Activated T-helper 1 cell treated with anti-CD3 and anti-CD28 coated beads, Interleukin-12 subunit alpha, Interleukin-12 subunit beta, Interleukin-2, Interleukin-4 antibody, amounts not matched to agents 30 ng/mL and 10 ng/mL and 1 ng/mL, durations not matched to agents 14 hours and 24 hours and 36 hours (primary cell): ENCODE data around the gene PTGES2. TPM values are rescaled to one million over a fixed set of nuclear protein-coding genes. Genes with fewer than 3 reads are reported as not detected.
"Not testable (repeated sequence)": the region's sequence is repeated elsewhere in the genome, so short reads cannot be mapped to it uniquely, and the experiment has no call there.

ENCODE experiments used
- DNase-seq: peaks from one replicate; pipeline ENCODE4 v3.0.0; 2021; ENCODE audit warnings: low spot score
- H3K27ac Mint-ChIP-seq: one replicate; pipeline ENCODE4 v1.8.0; 2021; ENCODE audit warnings: mild to moderate bottlenecking, mixed read lengths
- H3K27me3 Mint-ChIP-seq: one replicate; pipeline ENCODE4 v1.8.0; 2022; ENCODE audit warnings: mild to moderate bottlenecking, moderate library complexity, mixed read lengths; ENCODE audit not compliant: insufficient read depth
- H3K36me3 Mint-ChIP-seq: one replicate; pipeline ENCODE4 v1.8.0; 2021; ENCODE audit warnings: low read depth, mixed read lengths
- H3K4me1 Mint-ChIP-seq: one replicate; pipeline ENCODE4 v1.8.0; 2021; ENCODE audit warnings: low read depth, mixed read lengths
- H3K4me3 Mint-ChIP-seq: one replicate; pipeline ENCODE4 v1.8.0; 2021; ENCODE audit warnings: mild to moderate bottlenecking, moderate library complexity, mixed read lengths
- H3K9me3 Mint-ChIP-seq: one replicate; pipeline ENCODE4 v1.8.0; 2021; ENCODE audit warnings: mixed read lengths
- intact Hi-C: fragments of 100-400 bp; cut with micrococcal nuclease; formaldehyde crosslinking; loops from one replicate; pipeline ENCODE4 v1.15.1; 2024
- total RNA-seq: library from RNA; stranded (reverse); gene quantifications from 2 replicates; pipeline ENCODE4 v1.2.3, GENCODE V29; 2022

PTGES2 gene
- total RNA-seq, 1 donor from 2014 or later = 89.2 TPM

- intact Hi-C loops, H3K36me3 Mint-ChIP-seq, H3K27me3 Mint-ChIP-seq, DNase-seq, H3K9me3 Mint-ChIP-seq: not testable (repeated sequence)
- Mint-ChIP-seq H3K27ac (peak overlapping the region; percentile 88), H3K4me3 (peak overlapping the region; percentile 61), H3K4me1 (peaks cover 39% of the 10 kb centered on the region)
Measured at GRCh38 chr9:128071475-128071874, 56.1 kb downstream of the PTGES2 start.

GRCh38 chr9:128070874-128071273, 56.7 kb downstream of the PTGES2 start:
- no peaks in the 10 kb centered on the region for H3K9me3 Mint-ChIP-seq
- H3K4me3 Mint-ChIP-seq = peak overlapping the region; percentile 92
- H3K4me1 Mint-ChIP-seq = peaks cover 45% of the 10 kb centered on the region
- H3K27me3 Mint-ChIP-seq = no peaks in the 10 kb centered on the region
- H3K36me3 Mint-ChIP-seq = peaks cover 8% of the 10 kb centered on the region
- H3K27ac Mint-ChIP-seq = peak overlapping the region; percentile 81
- DNase-seq = no peak
- intact Hi-C loops = no loop called here

Other genes with a start within 250 kb of the PTGES2 start
- gene ST6GALNAC6, start 228.1 kb downstream of the PTGES2 start, total RNA-seq = 60.6 and 62.4 TPM in 2 replicates
- 30.8 and 31.6 TPM in 2 replicates for gene ST6GALNAC4, start 210.7 kb downstream of the PTGES2 start, total RNA-seq
- gene PIP5KL1, start 197.0 kb downstream of the PTGES2 start, total RNA-seq = 1.1 and 1.2 TPM in 2 replicates
- gene DPM2, start 189.9 kb downstream of the PTGES2 start, total RNA-seq = 62.6 and 70.2 TPM in 2 replicates
- gene EEIG1, start 146.7 kb downstream of the PTGES2 start, total RNA-seq = 39.8 and 43.4 TPM in 2 replicates
- gene NAIF1, start 60.4 kb downstream of the PTGES2 start, total RNA-seq = 11.5 and 12.2 TPM in 2 replicates
- gene SLC25A25, start 59.5 kb downstream of the PTGES2 start, total RNA-seq = 13.4 and 13.5 TPM in 2 replicates
- not detected in 2 replicates for gene LCN2, start 21.7 kb upstream of the PTGES2 start, total RNA-seq
- 97.3 and 106 TPM in 2 replicates for gene BBLN, start 32.5 kb upstream of the PTGES2 start, total RNA-seq
- 154 and 158 TPM in 2 replicates for gene CIZ1, start 63.8 kb upstream of the PTGES2 start, total RNA-seq
- 1.4 and 1.8 TPM in 2 replicates for gene DNM1, start 75.7 kb upstream of the PTGES2 start, total RNA-seq
- gene GOLGA2, start 148.3 kb upstream of the PTGES2 start, total RNA-seq = 52.3 and 53.0 TPM in 2 replicates
- gene SWI5, start 148.5 kb upstream of the PTGES2 start, total RNA-seq = 10.4 and 13.3 TPM in 2 replicates
- 41.8 and 44.0 TPM in 2 replicates for gene TRUB2, start 194.7 kb upstream of the PTGES2 start, total RNA-seq
- 59.0 and 59.5 TPM in 2 replicates for gene COQ4, start 195.1 kb upstream of the PTGES2 start, total RNA-seq
- gene SLC27A4, start 212.8 kb upstream of the PTGES2 start, total RNA-seq = 41.8 and 43.2 TPM in 2 replicates
- 81.6 and 82.6 TPM in 2 replicates for gene URM1, start 243.6 kb upstream of the PTGES2 start, total RNA-seq